Panc1 (cell line): Measurements from ENCODE around the gene COQ9.

Experiments
- POLR2AphosphoS5 ChIP-seq: IDR thresholded peaks from 2 replicates; pipeline ENCODE4 v1.6.1; 2012; ENCODE audit warnings: mild to moderate bottlenecking, low read depth, low read length, moderate library complexity
- TCF7L2 ChIP-seq: IDR thresholded peaks from 2 replicates; pipeline ENCODE4 v1.6.1; 2011; ENCODE audit warnings: mild to moderate bottlenecking, low read depth, low read length, inconsistent platforms
- TF ChIP-seq, protein P1 (sequence below): fragments of 450-650 bp; IDR thresholded peaks from 2 replicates; pipeline ENCODE4 v1.5.1; 2017; ENCODE audit warnings: mild to moderate bottlenecking
- TF ChIP-seq, protein P2 (sequence below), 2 experiments: IDR thresholded peaks; 2 replicates each; pipeline ENCODE4 v1.6.1; 2011 to 2012; ENCODE audit warnings: low read depth in 2 of 2, control low read depth in 1 of 2, low read length in 1 of 2, mild to moderate bottlenecking in 1 of 2, moderate library complexity in 1 of 2; ENCODE audit not compliant: insufficient read depth in 1 of 2

DNA sequence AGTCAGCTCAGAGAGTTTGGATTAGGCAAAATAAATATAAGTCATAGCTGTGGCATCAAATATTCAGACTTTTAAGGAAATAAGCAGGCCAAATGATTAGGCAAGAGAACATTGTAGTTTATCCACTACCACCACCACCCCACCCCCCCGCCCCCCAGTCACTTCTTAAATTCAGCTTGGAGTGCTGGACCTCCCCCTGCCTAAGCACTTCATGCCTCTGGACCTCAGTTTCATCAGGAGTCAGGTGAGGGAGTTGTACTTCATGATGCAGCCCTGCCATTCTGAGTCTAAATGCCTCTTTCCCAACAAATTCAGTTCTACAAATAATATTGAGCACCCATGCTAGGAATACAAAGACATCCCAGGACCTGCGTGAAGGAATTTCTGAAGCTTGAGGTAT, 17.2 kb downstream of the COQ9 start:
- TF ChIP-seq, protein P1, sequence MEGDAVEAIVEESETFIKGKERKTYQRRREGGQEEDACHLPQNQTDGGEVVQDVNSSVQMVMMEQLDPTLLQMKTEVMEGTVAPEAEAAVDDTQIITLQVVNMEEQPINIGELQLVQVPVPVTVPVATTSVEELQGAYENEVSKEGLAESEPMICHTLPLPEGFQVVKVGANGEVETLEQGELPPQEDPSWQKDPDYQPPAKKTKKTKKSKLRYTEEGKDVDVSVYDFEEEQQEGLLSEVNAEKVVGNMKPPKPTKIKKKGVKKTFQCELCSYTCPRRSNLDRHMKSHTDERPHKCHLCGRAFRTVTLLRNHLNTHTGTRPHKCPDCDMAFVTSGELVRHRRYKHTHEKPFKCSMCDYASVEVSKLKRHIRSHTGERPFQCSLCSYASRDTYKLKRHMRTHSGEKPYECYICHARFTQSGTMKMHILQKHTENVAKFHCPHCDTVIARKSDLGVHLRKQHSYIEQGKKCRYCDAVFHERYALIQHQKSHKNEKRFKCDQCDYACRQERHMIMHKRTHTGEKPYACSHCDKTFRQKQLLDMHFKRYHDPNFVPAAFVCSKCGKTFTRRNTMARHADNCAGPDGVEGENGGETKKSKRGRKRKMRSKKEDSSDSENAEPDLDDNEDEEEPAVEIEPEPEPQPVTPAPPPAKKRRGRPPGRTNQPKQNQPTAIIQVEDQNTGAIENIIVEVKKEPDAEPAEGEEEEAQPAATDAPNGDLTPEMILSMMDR = no peak
- TF ChIP-seq, protein P2, sequence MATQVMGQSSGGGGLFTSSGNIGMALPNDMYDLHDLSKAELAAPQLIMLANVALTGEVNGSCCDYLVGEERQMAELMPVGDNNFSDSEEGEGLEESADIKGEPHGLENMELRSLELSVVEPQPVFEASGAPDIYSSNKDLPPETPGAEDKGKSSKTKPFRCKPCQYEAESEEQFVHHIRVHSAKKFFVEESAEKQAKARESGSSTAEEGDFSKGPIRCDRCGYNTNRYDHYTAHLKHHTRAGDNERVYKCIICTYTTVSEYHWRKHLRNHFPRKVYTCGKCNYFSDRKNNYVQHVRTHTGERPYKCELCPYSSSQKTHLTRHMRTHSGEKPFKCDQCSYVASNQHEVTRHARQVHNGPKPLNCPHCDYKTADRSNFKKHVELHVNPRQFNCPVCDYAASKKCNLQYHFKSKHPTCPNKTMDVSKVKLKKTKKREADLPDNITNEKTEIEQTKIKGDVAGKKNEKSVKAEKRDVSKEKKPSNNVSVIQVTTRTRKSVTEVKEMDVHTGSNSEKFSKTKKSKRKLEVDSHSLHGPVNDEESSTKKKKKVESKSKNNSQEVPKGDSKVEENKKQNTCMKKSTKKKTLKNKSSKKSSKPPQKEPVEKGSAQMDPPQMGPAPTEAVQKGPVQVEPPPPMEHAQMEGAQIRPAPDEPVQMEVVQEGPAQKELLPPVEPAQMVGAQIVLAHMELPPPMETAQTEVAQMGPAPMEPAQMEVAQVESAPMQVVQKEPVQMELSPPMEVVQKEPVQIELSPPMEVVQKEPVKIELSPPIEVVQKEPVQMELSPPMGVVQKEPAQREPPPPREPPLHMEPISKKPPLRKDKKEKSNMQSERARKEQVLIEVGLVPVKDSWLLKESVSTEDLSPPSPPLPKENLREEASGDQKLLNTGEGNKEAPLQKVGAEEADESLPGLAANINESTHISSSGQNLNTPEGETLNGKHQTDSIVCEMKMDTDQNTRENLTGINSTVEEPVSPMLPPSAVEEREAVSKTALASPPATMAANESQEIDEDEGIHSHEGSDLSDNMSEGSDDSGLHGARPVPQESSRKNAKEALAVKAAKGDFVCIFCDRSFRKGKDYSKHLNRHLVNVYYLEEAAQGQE (IDR thresholded peaks at IDR 0.05; ENCODE audit: insufficient read depth in 1 of 2, low read depth in 2 of 2, low read length in 1 of 2) = no peak
- TF ChIP-seq POLR2AphosphoS5 (no peak), TCF7L2 (no peak)
